ENCODE results near the gene SLC25A12.

GRCh38 chr2:171804456-171804855, 89.6 kb downstream of the SLC25A12 start:
- TF ChIP-seq CTCF (IDR thresholded peaks at IDR 0.05; ENCODE audit: borderline replicate concordance, extremely low read depth, low read length, poor library complexity, severe bottlenecking), result no peak
- TF ChIP-seq EZH2 (IDR thresholded peaks at IDR 0.05; ENCODE audit: borderline replicate concordance, low read depth, low read length, severe bottlenecking), result no peak

Data from DND-41 (cell line).